Keratinocyte (primary cell): ENCODE measurements around the gene RTL1. TPM values are rescaled to one million over a fixed set of nuclear protein-coding genes. Genes with fewer than 3 reads are reported as not detected.

Experiments
- DNase-seq: peaks from one replicate; pipeline ENCODE4 v3.0.0-alpha.2; 2011; ENCODE audit warnings: low read depth, missing footprints, low spot score
- FAIRE-seq: peaks from 2 replicates; lab custom pipeline; 2011; peaks lifted over from hg19 to GRCh38; lab: Jason Lieb, UNC
- H2AFZ ChIP-seq: 2 replicates; pipeline ENCODE4 v1.6.0; 2012; ENCODE audit warnings: low read length, control low read depth, inconsistent platforms; ENCODE audit not compliant: control insufficient read depth
- H3K27ac ChIP-seq: 2 replicates; pipeline ENCODE4 v1.5.1; 2011; ENCODE audit warnings: low read length; ENCODE audit not compliant: control insufficient read depth, insufficient read depth
- H3K27me3 ChIP-seq: 3 replicates; pipeline ENCODE4 v1.6.0; 2011; ENCODE audit warnings: low read length; ENCODE audit not compliant: control insufficient read depth, insufficient read depth; ENCODE audit errors: extremely low read depth
- H3K36me3 ChIP-seq, 2 experiments: 2 replicates in 1 of 2; 3 replicates in 1 of 2; pipeline ENCODE4 v1.5.1; 2011; ENCODE audit warnings: low read length in 2 of 2, mild to moderate bottlenecking in 1 of 2; ENCODE audit not compliant: control insufficient read depth in 2 of 2, insufficient read depth in 2 of 2; ENCODE audit errors: extremely low read depth in 1 of 2
- H3K4me1 ChIP-seq: 3 replicates; pipeline ENCODE4 v1.5.1; 2011; ENCODE audit warnings: low read length; ENCODE audit not compliant: control insufficient read depth, insufficient read depth; ENCODE audit errors: extremely low read depth
- H3K4me2 ChIP-seq: 3 replicates; pipeline ENCODE4 v1.6.0; 2011; ENCODE audit warnings: low read depth, low read length; ENCODE audit not compliant: control insufficient read depth, insufficient read depth; ENCODE audit errors: extremely low read depth
- H3K4me3 ChIP-seq, 3 experiments: fragments of 200-600 bp in 1 of 3; sonication (generic) in 1 of 3; 2 replicates in 2 of 3; 3 replicates in 1 of 3; pipeline ENCODE4 v1.5.1; 2011 to 2016; ENCODE audit warnings: low read length in 3 of 3, mild to moderate bottlenecking in 3 of 3, control low read depth in 2 of 3, inconsistent platforms in 1 of 3, low read depth in 1 of 3, mixed read lengths in 1 of 3, mixed run types in 1 of 3, moderate library complexity in 1 of 3; ENCODE audit not compliant: control insufficient read depth in 2 of 3, insufficient read depth in 2 of 3; ENCODE audit errors: extremely low read depth in 1 of 3
- H3K79me2 ChIP-seq: 2 replicates; pipeline ENCODE4 v1.6.0; 2012; ENCODE audit warnings: low read length; ENCODE audit not compliant: control insufficient read depth, insufficient read depth
- H3K9ac ChIP-seq: 3 replicates; pipeline ENCODE4 v1.6.0; 2011; ENCODE audit warnings: low read length; ENCODE audit not compliant: control insufficient read depth, insufficient read depth; ENCODE audit errors: extremely low read depth
- H3K9me1 ChIP-seq: 3 replicates; pipeline ENCODE4 v1.6.0; 2011; ENCODE audit warnings: low read length; ENCODE audit not compliant: control insufficient read depth, insufficient read depth; ENCODE audit errors: extremely low read depth
- H3K9me3 ChIP-seq: 2 replicates; pipeline ENCODE4 v1.5.1; 2012; ENCODE audit warnings: low read depth, low read length; ENCODE audit not compliant: control insufficient read depth
- H4K20me1 ChIP-seq: 3 replicates; pipeline ENCODE4 v1.6.0; 2011; ENCODE audit warnings: low read length; ENCODE audit not compliant: control insufficient read depth, insufficient read depth; ENCODE audit errors: extremely low read depth
- CTCF ChIP-seq, 3 experiments: IDR thresholded peaks in 1 of 3; conservative IDR thresholded peaks in 1 of 3; optimal IDR thresholded peaks in 1 of 3; 2 replicates in 2 of 3; 3 replicates in 1 of 3; pipeline versions ENCODE3 to v1.5.1; 2011; ENCODE audit warnings: low read length in 3 of 3, mild to moderate bottlenecking in 3 of 3, moderate library complexity in 2 of 3, control low read depth in 1 of 3, inconsistent platforms in 1 of 3; ENCODE audit not compliant: insufficient read depth in 2 of 3; ENCODE audit errors: extremely low read depth in 1 of 3
- EZH2 ChIP-seq: IDR thresholded peaks from one replicate; pipeline ENCODE4 v1.6.1; 2012; ENCODE audit warnings: inconsistent platforms, mild to moderate bottlenecking, low read length, moderate library complexity
- dilution Hi-C: fragments of 300-500 bp; cut with MboI; formaldehyde crosslinking; loops from one replicate; pipeline ENCODE4 v1.7.0; 2020; ENCODE audit warnings: low sequenced_read_pairs; ENCODE audit not compliant: extremely low pct_ligation_motif_present
- polyA plus RNA-seq, 5 experiments: library from polyadenylated mRNA; depleted of rRNA in 3 of 5; stranded (reverse) in 3 of 5; stranded (forward) in 1 of 5; unstranded in 1 of 5; fragments of >200 nt; gene quantifications; 1 replicate in 1 of 5; 2 replicates in 3 of 5; 3 replicates in 1 of 5; pipeline versions ENCODE4 v1.2.1 to v1.2.3, GENCODE V29; 2011 to 2012; ENCODE audit warnings: missing spikeins in 2 of 5, low read depth in 1 of 5, low replicate concordance in 1 of 5

RTL1 gene
- polyA plus RNA-seq, 1 donor (not counting 4 experiments of a cell fraction or from before 2014, with no cell fraction given) = not detected

GRCh38 chr14:100891501-100892445 is 11.7 kb downstream of the RTL1 start:
- Histone ChIP-seq H3K4me2 (no peak overlapping the region), H3K9ac (no peak overlapping the region), H3K79me2 (no peaks in the 10 kb centered on the region), H3K27ac (no peak overlapping the region), H3K27me3 (no peaks in the 10 kb centered on the region), H3K36me3 (no peaks in the 10 kb centered on the region), H4K20me1 (no peaks in the 10 kb centered on the region), H3K4me1 (no peaks in the 10 kb centered on the region), H3K4me3 (no peak overlapping the region), H3K9me1 (no peaks in the 10 kb centered on the region), H3K9me3 (no peaks in the 10 kb centered on the region), H2AFZ (no peak overlapping the region)
- FAIRE-seq (no peak), DNase-seq (no peak)
- dilution Hi-C loops = no loop called here
- no peak for TF ChIP-seq EZH2
- TF ChIP-seq CTCF (optimal IDR thresholded peaks at IDR 0.05 in 1 of 3, IDR thresholded peaks at IDR 0.05 in 1 of 3, conservative IDR thresholded peaks at IDR 0.05 in 1 of 3; ENCODE audit: extremely low read depth in 1 of 3, insufficient read depth in 2 of 3, low read length in 3 of 3) = no peak

- DNase-seq = no peak
- TF ChIP-seq CTCF (optimal IDR thresholded peaks at IDR 0.05 in 1 of 3, IDR thresholded peaks at IDR 0.05 in 1 of 3, conservative IDR thresholded peaks at IDR 0.05 in 1 of 3; ENCODE audit: extremely low read depth in 1 of 3, insufficient read depth in 2 of 3, low read length in 3 of 3) (no peak), EZH2 (no peak)
- no peaks in the 10 kb centered on the region for H3K27me3 ChIP-seq
- no peak overlapping the region for H3K27ac ChIP-seq
- no peak overlapping the region for H3K4me3 ChIP-seq
- no peaks in the 10 kb centered on the region for H3K9me3 ChIP-seq
- no peaks in the 10 kb centered on the region for H3K79me2 ChIP-seq
- no peak overlapping the region for H3K9ac ChIP-seq
- no peaks in the 10 kb centered on the region for H4K20me1 ChIP-seq
- H3K36me3 ChIP-seq = no peaks in the 10 kb centered on the region
- H3K9me1 ChIP-seq = no peaks in the 10 kb centered on the region
- no peak overlapping the region for H3K4me2 ChIP-seq
- no peaks in the 10 kb centered on the region for H3K4me1 ChIP-seq
- dilution Hi-C loops = no loop called here
- FAIRE-seq = no peak
- no peak overlapping the region for H2AFZ ChIP-seq
Observed at GRCh38 chr14:100891051-100891450, 12.5 kb downstream of the RTL1 start.
